Endodermal cell (in vitro differentiated cells): ENCODE measurements around the gene KIF1A. TPM values are rescaled to one million over a fixed set of nuclear protein-coding genes. Genes with fewer than 3 reads are reported as not detected.
A peak's percentile ranks its signal among the peaks of the same experiment; 100 is the strongest.
"Not testable (repeated sequence)": the region's sequence is repeated elsewhere in the genome, so short reads cannot be mapped to it uniquely, and the experiment has no call there.

Source experiments
- DNase-seq: peaks from one replicate; pipeline ENCODE4 v3.0.0-alpha.2; 2017
- H3K27ac ChIP-seq: 2 replicates; pipeline ENCODE4 v1.5.1; 2013; ENCODE audit warnings: mild to moderate bottlenecking, low read depth, low read length, moderate library complexity
- H3K27me3 ChIP-seq: 2 replicates; pipeline ENCODE4 v1.6.1; 2013; ENCODE audit warnings: mild to moderate bottlenecking, low read length, moderate library complexity; ENCODE audit not compliant: insufficient read depth, control insufficient read depth, poor library complexity, severe bottlenecking
- H3K36me3 ChIP-seq: 2 replicates; pipeline ENCODE4 v1.7.0; 2013; ENCODE audit warnings: mild to moderate bottlenecking, low read length, moderate library complexity; ENCODE audit not compliant: control insufficient read depth, insufficient read depth
- H3K4me1 ChIP-seq: one replicate; pipeline ENCODE4 v1.7.0; 2013; ENCODE audit warnings: low read length; ENCODE audit not compliant: control insufficient read depth, insufficient read depth
- H3K4me3 ChIP-seq: 2 replicates; pipeline ENCODE4 v1.5.1; 2013; ENCODE audit warnings: mild to moderate bottlenecking, low read length, moderate library complexity
- H3K9ac ChIP-seq: 2 replicates; pipeline ENCODE4 v1.6.1; 2013; ENCODE audit warnings: mild to moderate bottlenecking, low read length, moderate library complexity; ENCODE audit not compliant: poor library complexity, severe bottlenecking; ENCODE audit errors: extremely low read depth
- H3K9me3 ChIP-seq: 2 replicates; pipeline ENCODE4 v1.6.1; 2013; ENCODE audit warnings: mild to moderate bottlenecking, low read length, moderate library complexity; ENCODE audit not compliant: control insufficient read depth
- H3K27ac Mint-ChIP-seq: 2 replicates; pipeline ENCODE4 v1.8.0; 2020; ENCODE audit warnings: mixed read lengths
- H3K27me3 Mint-ChIP-seq: 2 replicates; pipeline ENCODE4 v1.8.0; 2021; ENCODE audit warnings: mild to moderate bottlenecking, mixed read lengths; ENCODE audit not compliant: insufficient read depth
- H3K36me3 Mint-ChIP-seq: 2 replicates; pipeline ENCODE4 v1.8.0; 2020; ENCODE audit warnings: low read depth, mixed read lengths
- H3K4me1 Mint-ChIP-seq: 2 replicates; pipeline ENCODE4 v1.8.0; 2020; ENCODE audit warnings: mixed read lengths
- H3K4me3 Mint-ChIP-seq: 2 replicates; pipeline ENCODE4 v1.8.0; 2020; ENCODE audit warnings: mild to moderate bottlenecking, moderate library complexity, mixed read lengths
- H3K9me3 Mint-ChIP-seq: 2 replicates; pipeline ENCODE4 v1.8.0; 2020; ENCODE audit warnings: mild to moderate bottlenecking, mixed read lengths
- CTCF ChIP-seq: fragments of 200-600 bp; sonication (generic); conservative IDR thresholded peaks from 2 replicates; pipeline ENCODE4 v1.5.0; 2021; ENCODE audit warnings: antibody characterized with exemption, mild to moderate bottlenecking
- WGBS, 2 experiments: methylation state at CpG; one replicate each; pipeline versions ENCODE4 v1.1.5 to v1.1.7; 2013; ENCODE audit warnings: missing lambda C conversion rate in 2 of 2, mixed read lengths in 1 of 2; ENCODE audit not compliant: insufficient coverage in 1 of 2, insufficient read length in 1 of 2; 5-methylcytosine and 5-hydroxymethylcytosine counted together
- total RNA-seq, 2 donors: library from RNA; stranded (reverse); fragmentation: NEBNext Ultra II Directional in 1 of 2; extraction: Animal tissue kit (Norgen Biotek cat#: 25700) in 1 of 2; gene quantifications; 2 replicates in 1 of 2; 3 replicates in 1 of 2; pipeline ENCODE4 v1.2.1, GENCODE V29; 2021

The KIF1A gene
- total RNA-seq, 2 donors from 2014 or later = 58.8 to 83.1 TPM

- H3K27me3 ChIP-seq = no peaks in the 10 kb centered on the region
- peaks cover 4% of the 10 kb centered on the region for H3K9me3 ChIP-seq
- H3K9me3 Mint-ChIP-seq = peaks cover 11% of the 10 kb centered on the region
- no peak overlapping the region for H3K4me3 ChIP-seq
- no peak for TF ChIP-seq CTCF
- no peak for DNase-seq
- no peaks in the 10 kb centered on the region for H3K4me1 ChIP-seq
- no peaks in the 10 kb centered on the region for H3K36me3 Mint-ChIP-seq
- H3K27ac ChIP-seq = no peak overlapping the region
- H3K4me1 Mint-ChIP-seq = no peaks in the 10 kb centered on the region
- H3K27ac Mint-ChIP-seq = no peak overlapping the region
- H3K4me3 Mint-ChIP-seq = no peak overlapping the region
- 86 to 93% methylated on average over 1 to 5 of the region's 5 CpGs for WGBS, 2 experiments
- H3K27me3 Mint-ChIP-seq = no peaks in the 10 kb centered on the region
- H3K36me3 ChIP-seq = no peaks in the 10 kb centered on the region
- H3K9ac ChIP-seq = no peak overlapping the region
Measured at GRCh38 chr2:240846873-240847595, 27.0 kb upstream of the KIF1A start.

- not testable (repeated sequence) for H3K27ac ChIP-seq, H3K9me3 ChIP-seq, H3K4me1 ChIP-seq, DNase-seq, H3K36me3 ChIP-seq, H3K9ac ChIP-seq, H3K27ac Mint-ChIP-seq, H3K4me3 ChIP-seq, H3K36me3 Mint-ChIP-seq, H3K4me1 Mint-ChIP-seq, H3K27me3 Mint-ChIP-seq, H3K4me3 Mint-ChIP-seq, H3K27me3 ChIP-seq
- 87% methylated on average over 2 of the region's 2 CpGs; no CpG with 5 or more reads in 1 of the 2 experiments for WGBS, 2 experiments
- peaks cover 11% of the 10 kb centered on the region for H3K9me3 Mint-ChIP-seq
Measured at GRCh38 chr2:240846309-240846708, 26.3 kb upstream of the KIF1A start.

- Histone ChIP-seq H3K9me3 (peaks cover 4% of the 10 kb centered on the region), H3K4me3 (no peak overlapping the region), H3K27ac (no peak overlapping the region), H3K9ac (no peak overlapping the region), H3K27me3 (peaks cover 4% of the 10 kb centered on the region), H3K4me1 (no peaks in the 10 kb centered on the region), H3K36me3 (no peaks in the 10 kb centered on the region)
- Mint-ChIP-seq H3K4me3 (no peak overlapping the region), H3K36me3 (no peaks in the 10 kb centered on the region), H3K4me1 (no peaks in the 10 kb centered on the region), H3K27me3 (peaks cover 4% of the 10 kb centered on the region), H3K27ac (no peak overlapping the region), H3K9me3 (peaks cover 6% of the 10 kb centered on the region)
- TF ChIP-seq CTCF = peak; percentile 80
- WGBS, 2 experiments = 65 to 72% methylated on average over 5 to 9 of the region's 9 CpGs
- peak; percentile 91 for DNase-seq
Measured at GRCh38 chr2:240840435-240841060, 20.5 kb upstream of the KIF1A start.
